GM18861 (cell line): ENCODE data around the gene B3GNT8.
A peak's percentile ranks its signal among the peaks of the same experiment; 100 is the strongest.
"Not testable (repeated sequence)": the region's sequence is repeated elsewhere in the genome, so short reads cannot be mapped to it uniquely, and the experiment has no call there.

Source experiments
- ATAC-seq: cut with Tn5 transposase; IDR thresholded peaks from one replicate; pipeline ENCODE4 v1.9.1; 2021; ENCODE audit not compliant: unreplicated experiment

B3GNT8 gene

GRCh38 chr19:41426952-41427646, at the start of gene B3GNT8:
Gene B3GNT8 (minus strand): TSS chr19:41427374. CDS start chr19:41426778, 596 bp downstream.
- ATAC-seq: no peak

GRCh38 chr19:41476583-41476982, 49.4 kb upstream of the B3GNT8 start:
- ATAC-seq: no peak

GRCh38 chr19:41463257-41464256, 36.4 kb upstream of the B3GNT8 start:
- ATAC-seq: not testable (repeated sequence)

GRCh38 chr19:41462497-41462896, 35.3 kb upstream of the B3GNT8 start:
- no peak for ATAC-seq

- ATAC-seq: peak; percentile 85
Measured at GRCh38 chr19:41457241-41457640, 30.1 kb upstream of the B3GNT8 start.

GRCh38 chr19:41456342-41456918, 29.3 kb upstream of the B3GNT8 start:
- no peak for ATAC-seq

GRCh38 chr19:41455936-41456335, 28.8 kb upstream of the B3GNT8 start:
- no peak for ATAC-seq

- ATAC-seq: no peak
Measured at GRCh38 chr19:41452584-41453275, 25.6 kb upstream of the B3GNT8 start.

- no peak for ATAC-seq
Measured at GRCh38 chr19:41449865-41450178, 22.6 kb upstream of the B3GNT8 start.

- no peak for ATAC-seq
Measured at GRCh38 chr19:41449079-41449864, 22.1 kb upstream of the B3GNT8 start.

- ATAC-seq: no peak
Measured at GRCh38 chr19:41447732-41448332, 20.7 kb upstream of the B3GNT8 start.

- ATAC-seq: no peak
Measured at GRCh38 chr19:41445575-41445974, 18.4 kb upstream of the B3GNT8 start.

GRCh38 chr19:41443813-41444455, 16.8 kb upstream of the B3GNT8 start:
- no peak for ATAC-seq

GRCh38 chr19:41442473-41443355, 15.5 kb upstream of the B3GNT8 start, which contains the start of gene ERICH4:
Gene ERICH4 (plus strand): TSS chr19:41443156. CDS start chr19:41443170, 14 bp downstream.
- no peak for ATAC-seq

- ATAC-seq: no peak
Measured at GRCh38 chr19:41441321-41441945, 14.3 kb upstream of the B3GNT8 start.

- ATAC-seq: peak; percentile 77
Measured at GRCh38 chr19:41439441-41440222, 12.5 kb upstream of the B3GNT8 start, which contains the start of gene DMAC2. Gene DMAC2 (minus strand): TSS chr19:41439912. CDS start chr19:41439899, 13 bp downstream.
